ENCODE data around the gene E4F1.
"Not testable (repeated sequence)": the region's sequence is repeated elsewhere in the genome, so short reads cannot be mapped to it uniquely, and the experiment has no call there.

Gene E4F1

GRCh38 chr16:2232094-2232990, 9.0 kb downstream of the E4F1 start:
- no peak for DNase-seq

- DNase-seq, result no peak
These were observed 9.8 kb downstream of the E4F1 start for GRCh38 chr16:2233046-2233775.

GRCh38 chr16:2233872-2234812, 10.8 kb downstream of the E4F1 start:
- peak; percentile 61 for DNase-seq

GRCh38 chr16:2234813-2235170, 11.4 kb downstream of the E4F1 start:
- DNase-seq, result no peak

GRCh38 chr16:2235234-2235651, 11.9 kb downstream of the E4F1 start:
- DNase-seq, result no peak

GRCh38 chr16:2235695-2236336, 12.4 kb downstream of the E4F1 start:
- DNase-seq, result peak; percentile 84

- no peak for DNase-seq
These were observed 13.1 kb downstream of the E4F1 start, which contains the start of gene DNASE1L2 for GRCh38 chr16:2236337-2237101. DNASE1L2 (plus strand) TSS chr16:2236444; CDS start chr16:2236817, 373 bp downstream.

- DNase-seq, result no peak
These were observed 13.7 kb downstream of the E4F1 start for GRCh38 chr16:2237102-2237482.

GRCh38 chr16:2237493-2238149, 14.2 kb downstream of the E4F1 start:
- no peak for DNase-seq

GRCh38 chr16:2238150-2238837, 14.9 kb downstream of the E4F1 start:
- DNase-seq, result no peak

- no peak for DNase-seq
These were observed 15.7 kb downstream of the E4F1 start for GRCh38 chr16:2238838-2239675.

GRCh38 chr16:2240331-2240730, 16.9 kb downstream of the E4F1 start:
- DNase-seq, result not testable (repeated sequence)

- no peak for DNase-seq
These were observed 19.2 kb downstream of the E4F1 start for GRCh38 chr16:2242598-2242997.

GRCh38 chr16:2243031-2243528, 19.7 kb downstream of the E4F1 start:
- no peak for DNase-seq

GRCh38 chr16:2243781-2244180, 20.4 kb downstream of the E4F1 start:
- DNase-seq, result no peak

GRCh38 chr16:2244301-2244700, 20.9 kb downstream of the E4F1 start:
- no peak for DNase-seq

GRCh38 chr16:2244926-2245795, 21.8 kb downstream of the E4F1 start:
- no peak for DNase-seq

- DNase-seq, result no peak
These were observed 23.0 kb downstream of the E4F1 start for GRCh38 chr16:2246301-2246885.
